Measurements from ENCODE around the gene NDUFS6.

DNA sequence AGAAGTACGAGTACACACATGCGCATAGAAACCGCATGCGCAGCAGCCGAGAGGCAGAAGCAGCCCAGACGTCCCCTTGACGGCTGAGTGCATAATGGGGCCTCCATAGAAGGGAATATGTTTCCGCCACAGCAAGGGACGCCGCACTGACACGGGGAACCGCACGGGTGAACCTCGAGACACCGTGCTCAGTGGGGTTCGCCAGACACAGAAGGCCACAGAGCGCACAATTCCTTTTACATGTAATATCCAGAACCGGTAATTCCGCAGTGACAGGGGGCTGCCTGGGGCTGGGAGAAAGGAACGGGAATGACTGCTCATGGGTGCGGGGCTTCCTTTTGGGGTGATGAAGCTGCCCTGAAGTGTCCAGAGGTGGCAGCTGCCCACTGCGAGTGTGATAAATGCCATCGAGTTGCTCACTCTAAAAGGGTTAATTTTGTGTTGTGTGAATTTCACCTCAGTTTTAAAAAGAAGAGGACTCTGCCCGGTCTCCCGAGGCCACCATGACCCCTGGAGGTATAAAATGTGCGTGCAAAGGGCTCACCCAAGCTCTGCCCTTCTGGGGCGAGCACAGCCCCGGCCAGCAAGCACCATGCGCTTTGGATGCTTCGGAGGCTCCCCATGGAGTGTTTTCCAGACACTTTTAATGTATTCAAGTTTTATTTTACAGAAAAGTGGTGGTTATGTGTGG is 31.3 kb upstream of the NDUFS6 start:
- TF ChIP-seq POLR2A (IDR thresholded peaks at IDR 0.05) (no peak), CTCF (IDR thresholded peaks at IDR 0.05 in 8 of 11, conservative IDR thresholded peaks at IDR 0.05 in 3 of 11) (no peak), POLR2AphosphoS5 (IDR thresholded peaks at IDR 0.05) (no peak)
